GM13977 (cell line): ENCODE results near the gene DDO.

Experiments
- DNase-seq: peaks from one replicate; pipeline ENCODE4 v3.0.0; 2012; ENCODE audit warnings: low spot score
- CTCF ChIP-seq: IDR thresholded peaks from 2 replicates; pipeline ENCODE4 v1.5.1; 2012; ENCODE audit warnings: mild to moderate bottlenecking, control low read depth; ENCODE audit not compliant: insufficient read depth; ENCODE audit errors: extremely low read depth, missing control alignments
- in situ Hi-C: fragments of 300-500 bp; cut with MboI; formaldehyde crosslinking; loops from one replicate; pipeline ENCODE4 v1.12.0; 2022; ENCODE audit warnings: low sequenced_read_pairs, low pct_unique_long_range_greater_than_20kb, mixed read lengths, inconsistent platforms; ENCODE audit not compliant: unreplicated experiment

The DDO gene

DNA sequence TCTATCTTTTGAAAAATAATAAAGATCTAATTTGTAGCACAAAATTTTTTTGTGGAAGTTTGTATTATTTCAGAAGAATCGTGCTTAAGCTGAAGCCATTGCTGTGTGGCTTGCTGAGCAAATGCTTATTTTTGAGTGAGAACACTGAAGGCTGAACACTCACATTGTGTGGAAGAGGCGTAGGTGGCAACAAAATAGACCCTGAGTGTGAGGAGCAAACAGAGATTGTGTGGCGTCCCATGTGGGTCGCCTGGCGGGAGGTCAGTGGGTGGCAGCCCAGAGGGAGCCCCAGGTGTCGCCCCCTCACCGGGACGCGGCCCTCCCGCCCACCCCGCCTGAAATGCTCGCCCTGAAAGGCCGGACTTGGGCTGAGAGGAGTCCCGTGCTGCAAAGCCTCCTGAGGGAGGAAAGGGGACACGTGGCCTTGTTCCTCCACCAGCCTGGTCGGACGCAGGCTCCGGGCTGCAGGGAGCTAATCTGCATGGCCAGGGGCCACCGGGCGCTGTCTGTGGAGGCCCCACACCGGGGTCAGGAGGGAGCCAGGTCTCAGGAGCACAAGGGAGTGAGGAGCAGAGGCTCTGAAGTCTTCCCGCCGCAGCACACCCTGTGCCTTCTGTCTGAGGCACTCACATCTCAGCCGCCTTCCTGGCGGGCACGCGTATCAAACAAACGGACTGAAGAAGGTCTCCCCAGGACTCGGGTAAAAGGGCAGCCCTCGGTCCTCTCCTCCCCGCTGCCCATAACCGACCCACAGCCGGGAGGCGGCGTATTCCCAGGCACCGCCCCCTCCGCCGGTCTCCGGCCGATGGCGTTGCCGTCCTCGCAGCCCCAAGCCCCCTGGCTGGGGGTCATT is 15.9 kb downstream of the DDO start:
- no peak for TF ChIP-seq CTCF
- in situ Hi-C loops: loop anchor here (25.0 kb wide), 3 partner anchors 337 to 862 kb away; no protein-coding TSS in a partner anchor
- DNase-seq: no peak

GRCh38 chr6:110398778-110399177 is 16.6 kb downstream of the DDO start:
- in situ Hi-C loops: loop anchor here (25.0 kb wide), 3 partner anchors 336 to 861 kb away; no protein-coding TSS in a partner anchor
- DNase-seq: no peak
- no peak for TF ChIP-seq CTCF

- TF ChIP-seq CTCF: no peak
- DNase-seq: no peak
- in situ Hi-C loops: loop anchor here (25.0 kb wide), 3 partner anchors 333 to 858 kb away; no protein-coding TSS in a partner anchor
Observed at GRCh38 chr6:110395221-110395620, 20.2 kb downstream of the DDO start.

- in situ Hi-C loops: loop anchor here (25.0 kb wide), 3 partner anchors 332 to 857 kb away; no protein-coding TSS in a partner anchor
- TF ChIP-seq CTCF: no peak
- no peak for DNase-seq
Observed at GRCh38 chr6:110394409-110394808, 21.0 kb downstream of the DDO start.

GRCh38 chr6:110392727-110393126 is 22.6 kb downstream of the DDO start:
- DNase-seq: no peak
- no peak for TF ChIP-seq CTCF
- in situ Hi-C loops: loop anchor here (25.0 kb wide), 3 partner anchors 330 to 855 kb away; no protein-coding TSS in a partner anchor

DNA sequence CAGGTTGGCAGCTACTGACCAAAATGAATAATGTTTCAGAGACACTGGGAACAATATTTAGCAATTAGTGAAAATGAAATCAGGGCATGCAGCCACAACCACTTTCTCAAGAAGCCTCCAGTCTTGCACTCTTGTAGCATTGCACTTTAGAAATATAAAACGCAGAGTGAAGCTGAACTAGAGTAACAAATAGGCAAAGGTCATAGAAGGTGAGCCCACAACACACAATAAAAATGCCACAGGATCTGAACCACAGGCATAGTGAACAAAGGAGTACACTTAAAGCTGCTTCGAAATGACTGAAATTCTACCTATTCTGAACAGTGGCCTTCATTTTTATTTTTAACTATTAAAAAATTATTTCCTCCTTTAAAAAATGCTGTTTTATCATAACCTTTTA is 25.0 kb downstream of the DDO start:
- DNase-seq: no peak
- TF ChIP-seq CTCF: no peak
- in situ Hi-C loops: loop anchor here (25.0 kb wide), 3 partner anchors 328 to 853 kb away; no protein-coding TSS in a partner anchor
